HG03103 (cell line): ENCODE data around the gene MYO5A.
"Not testable (repeated sequence)": the region's sequence is repeated elsewhere in the genome, so short reads cannot be mapped to it uniquely, and the experiment has no call there.

Source experiments
- ATAC-seq: cut with Tn5 transposase; IDR thresholded peaks from one replicate; pipeline ENCODE4 v1.9.1; 2021; ENCODE audit warnings: low read depth; ENCODE audit not compliant: unreplicated experiment

Gene MYO5A

GRCh38 chr15:52424856-52425431 lies 103.7 kb downstream of the MYO5A start:
- ATAC-seq, result no peak

- ATAC-seq, result no peak
These were observed 104.8 kb downstream of the MYO5A start for GRCh38 chr15:52423852-52424251.

GRCh38 chr15:52422001-52422400 lies 106.7 kb downstream of the MYO5A start:
- ATAC-seq, result no peak

GRCh38 chr15:52421029-52421428 lies 107.7 kb downstream of the MYO5A start:
- peak; percentile 67 for ATAC-seq

GRCh38 chr15:52419494-52419893 lies 109.2 kb downstream of the MYO5A start:
- no peak for ATAC-seq

GRCh38 chr15:52417957-52418356 lies 110.7 kb downstream of the MYO5A start:
- ATAC-seq, result no peak

- no peak for ATAC-seq
These were observed 111.2 kb downstream of the MYO5A start for GRCh38 chr15:52417521-52417920.

GRCh38 chr15:52416566-52416965 lies 112.1 kb downstream of the MYO5A start:
- ATAC-seq, result not testable (repeated sequence)

GRCh38 chr15:52415628-52416027 lies 113.1 kb downstream of the MYO5A start:
- ATAC-seq, result no peak

GRCh38 chr15:52414936-52415335 lies 113.7 kb downstream of the MYO5A start:
- ATAC-seq, result no peak

- no peak for ATAC-seq
These were observed 119.9 kb downstream of the MYO5A start for GRCh38 chr15:52408823-52409222.

- no peak for ATAC-seq
These were observed 121.3 kb downstream of the MYO5A start for GRCh38 chr15:52407374-52407773.

GRCh38 chr15:52406601-52407000 lies 122.1 kb downstream of the MYO5A start:
- no peak for ATAC-seq

- ATAC-seq, result no peak
These were observed 122.8 kb downstream of the MYO5A start for GRCh38 chr15:52405856-52406255.

- ATAC-seq, result no peak
These were observed 131.6 kb downstream of the MYO5A start for GRCh38 chr15:52397118-52397517.

GRCh38 chr15:52394118-52394517 lies 134.6 kb downstream of the MYO5A start:
- no peak for ATAC-seq

GRCh38 chr15:52392008-52392687 lies 136.5 kb downstream of the MYO5A start:
- ATAC-seq, result no peak

GRCh38 chr15:52391069-52391468 lies 137.6 kb downstream of the MYO5A start:
- no peak for ATAC-seq

- ATAC-seq, result no peak
These were observed 143.0 kb downstream of the MYO5A start for GRCh38 chr15:52385670-52386069.

GRCh38 chr15:52383100-52383588 lies 145.5 kb downstream of the MYO5A start:
- no peak for ATAC-seq

GRCh38 chr15:52382647-52383046 lies 146.0 kb downstream of the MYO5A start:
- ATAC-seq, result no peak

- peak; percentile 49 for ATAC-seq
These were observed 149.1 kb downstream of the MYO5A start for GRCh38 chr15:52379395-52380106.
